Parathyroid adenoma (tissue), 2 donors: ENCODE results near the gene HAND2.

Source experiments
- H2AFZ ChIP-seq: fragments of 300-600 bp; sonication (generic); one replicate; pipeline ENCODE4 v1.7.0; 2017; ENCODE audit warnings: antibody characterized with exemption, mild to moderate bottlenecking
- H3K27ac ChIP-seq: fragments of 300-600 bp; sonication (generic); one replicate; pipeline ENCODE4 v1.7.0; 2017
- H3K27me3 ChIP-seq: fragments of 300-600 bp; sonication (generic); one replicate; pipeline ENCODE4 v1.7.0; 2017; ENCODE audit warnings: low read length; ENCODE audit not compliant: control insufficient read depth, insufficient read depth
- H3K36me3 ChIP-seq: fragments of 300-600 bp; sonication (generic); one replicate; pipeline ENCODE4 v1.7.0; 2017; ENCODE audit warnings: low read length; ENCODE audit not compliant: control insufficient read depth, insufficient read depth
- H3K4me1 ChIP-seq: fragments of 300-600 bp; sonication (generic); one replicate; pipeline ENCODE4 v1.7.0; 2017; ENCODE audit warnings: control low read depth
- H3K4me2 ChIP-seq: fragments of 300-600 bp; sonication (generic); one replicate; pipeline ENCODE4 v1.7.0; 2017; ENCODE audit warnings: low read length
- H3K4me3 ChIP-seq: fragments of 300-600 bp; sonication (generic); one replicate; pipeline ENCODE4 v1.7.0; 2017; ENCODE audit warnings: low read depth, low read length
- H3K79me2 ChIP-seq: fragments of 300-600 bp; sonication (generic); one replicate; pipeline ENCODE4 v1.7.0; 2017; ENCODE audit warnings: control low read depth
- H3K9ac ChIP-seq: fragments of 300-600 bp; sonication (generic); one replicate; pipeline ENCODE4 v1.7.0; 2017; ENCODE audit warnings: mild to moderate bottlenecking
- H3K9me3 ChIP-seq: fragments of 300-600 bp; sonication (generic); one replicate; pipeline ENCODE4 v1.7.0; 2017; ENCODE audit warnings: low read length; ENCODE audit not compliant: control insufficient read depth
- CTCF ChIP-seq: fragments of 300-600 bp; sonication (generic); IDR thresholded peaks from one replicate; pipeline ENCODE4 v1.7.0; 2017; ENCODE audit warnings: antibody characterized with exemption, mild to moderate bottlenecking
- donor health status: primary hyperparathyroidism.

Gene HAND2

GRCh38 chr4:173493041-173493440 lies 37.0 kb downstream of the HAND2 start:
- TF ChIP-seq CTCF = no peak
- H3K9ac ChIP-seq = no peak overlapping the region
- no peak overlapping the region for H3K27ac ChIP-seq
- H3K4me1 ChIP-seq = no peaks in the 10 kb centered on the region
- H3K4me2 ChIP-seq = no peak overlapping the region
- no peak overlapping the region for H3K4me3 ChIP-seq
- H3K79me2 ChIP-seq = no peaks in the 10 kb centered on the region
- H3K36me3 ChIP-seq = no peaks in the 10 kb centered on the region
- H3K27me3 ChIP-seq = no peaks in the 10 kb centered on the region
- no peak overlapping the region for H2AFZ ChIP-seq
- no peaks in the 10 kb centered on the region for H3K9me3 ChIP-seq

GRCh38 chr4:173492315-173492714 lies 37.7 kb downstream of the HAND2 start:
- no peaks in the 10 kb centered on the region for H3K4me1 ChIP-seq
- no peaks in the 10 kb centered on the region for H3K27me3 ChIP-seq
- no peak overlapping the region for H3K9ac ChIP-seq
- H3K79me2 ChIP-seq = no peaks in the 10 kb centered on the region
- H2AFZ ChIP-seq = no peak overlapping the region
- H3K4me3 ChIP-seq = no peak overlapping the region
- H3K9me3 ChIP-seq = no peaks in the 10 kb centered on the region
- no peaks in the 10 kb centered on the region for H3K36me3 ChIP-seq
- no peak for TF ChIP-seq CTCF
- H3K4me2 ChIP-seq = no peak overlapping the region
- H3K27ac ChIP-seq = no peak overlapping the region

GRCh38 chr4:173490817-173491528 lies 39.1 kb downstream of the HAND2 start:
- no peak for TF ChIP-seq CTCF
- no peak overlapping the region for H3K4me2 ChIP-seq
- no peak overlapping the region for H3K4me3 ChIP-seq
- H3K9me3 ChIP-seq = no peaks in the 10 kb centered on the region
- no peaks in the 10 kb centered on the region for H3K27me3 ChIP-seq
- no peak overlapping the region for H3K9ac ChIP-seq
- H3K79me2 ChIP-seq = no peaks in the 10 kb centered on the region
- no peak overlapping the region for H2AFZ ChIP-seq
- H3K4me1 ChIP-seq = no peaks in the 10 kb centered on the region
- H3K27ac ChIP-seq = no peak overlapping the region
- H3K36me3 ChIP-seq = no peaks in the 10 kb centered on the region

GRCh38 chr4:173490256-173490655 lies 39.8 kb downstream of the HAND2 start:
- Histone ChIP-seq H2AFZ (no peak overlapping the region), H3K4me2 (no peak overlapping the region), H3K27ac (no peak overlapping the region), H3K4me1 (no peaks in the 10 kb centered on the region), H3K27me3 (no peaks in the 10 kb centered on the region), H3K9ac (no peak overlapping the region), H3K4me3 (no peak overlapping the region), H3K9me3 (no peaks in the 10 kb centered on the region), H3K79me2 (no peaks in the 10 kb centered on the region), H3K36me3 (no peaks in the 10 kb centered on the region)
- TF ChIP-seq CTCF = no peak

GRCh38 chr4:173489514-173489913 lies 40.5 kb downstream of the HAND2 start:
- no peak overlapping the region for H3K27ac ChIP-seq
- TF ChIP-seq CTCF = no peak

More at GRCh38 chr4:173489514-173489913, 40.5 kb downstream of the HAND2 start:
- Histone ChIP-seq H3K9me3 (no peaks in the 10 kb centered on the region), H3K27me3 (no peaks in the 10 kb centered on the region), H3K4me3 (no peak overlapping the region), H3K4me2 (no peak overlapping the region), H2AFZ (no peak overlapping the region), H3K79me2 (no peaks in the 10 kb centered on the region), H3K4me1 (no peaks in the 10 kb centered on the region), H3K36me3 (no peaks in the 10 kb centered on the region), H3K9ac (no peak overlapping the region)
